ENCODE measurements around the gene ATP5F1E.

GRCh38 chr20:59071216-59071615, 39.1 kb upstream of the ATP5F1E start:
- no peak for TF ChIP-seq RAD21 (IDR thresholded peaks at IDR 0.05)
- TF ChIP-seq CTCF (IDR thresholded peaks at IDR 0.05; ENCODE audit: low read depth, low read length, missing input control) = no peak
- no peak for TF ChIP-seq REST (IDR thresholded peaks at IDR 0.05)
- no peak for TF ChIP-seq ZBTB33 (IDR thresholded peaks at IDR 0.05)
- TF ChIP-seq HNF4A (conservative IDR thresholded peaks at IDR 0.05) = no peak
- no peak for TF ChIP-seq TAF1 (conservative IDR thresholded peaks at IDR 0.05)

Measured in liver (tissue), 3 donors.